ENCODE results near the gene URAD. TPM values are rescaled to one million over a fixed set of nuclear protein-coding genes. Genes with fewer than 3 reads are reported as not detected.
"Not testable (repeated sequence)": the region's sequence is repeated elsewhere in the genome, so short reads cannot be mapped to it uniquely, and the experiment has no call there.

URAD gene
- total RNA-seq, 6 experiments from 2014 or later, result not detected

- Mint-ChIP-seq H3K4me1 (ENCODE audit: low read depth) (peaks cover 5% of the 10 kb centered on the region; the same call in 1 of the 2 replicates), H3K27me3 (ENCODE audit: insufficient read depth) (peaks cover 71% of the 10 kb centered on the region), H3K4me3 (no peak overlapping the region), H3K36me3 (ENCODE audit: low read depth) (no peaks in the 10 kb centered on the region), H3K9me3 (no peaks in the 10 kb centered on the region), H3K27ac (no peak overlapping the region)
- TF ChIP-seq CTCF (IDR thresholded peaks at IDR 0.05), result no peak
- DNase-seq, result no peak
Observed at GRCh38 chr13:27964741-27965323, 23.7 kb downstream of the URAD start.

- H3K4me1 Mint-ChIP-seq (ENCODE audit: low read depth); H3K27ac Mint-ChIP-seq; H3K4me3 Mint-ChIP-seq; H3K36me3 Mint-ChIP-seq (ENCODE audit: low read depth); DNase-seq; H3K9me3 Mint-ChIP-seq: not testable (repeated sequence)
- peaks cover 66% of the 10 kb centered on the region for H3K27me3 Mint-ChIP-seq (ENCODE audit: insufficient read depth)
Observed at GRCh38 chr13:27964206-27964605, 24.3 kb downstream of the URAD start.

- no peaks in the 10 kb centered on the region for H3K9me3 Mint-ChIP-seq
- H3K27me3 Mint-ChIP-seq (ENCODE audit: insufficient read depth), result peaks cover 64% of the 10 kb centered on the region
- H3K4me3 Mint-ChIP-seq, result no peak overlapping the region
- TF ChIP-seq CTCF (IDR thresholded peaks at IDR 0.05), result no peak
- H3K4me1 Mint-ChIP-seq (ENCODE audit: low read depth), result peaks cover 5% of the 10 kb centered on the region; the same call in 1 of the 2 replicates
- no peaks in the 10 kb centered on the region for H3K36me3 Mint-ChIP-seq (ENCODE audit: low read depth)
- DNase-seq, result no peak
- H3K27ac Mint-ChIP-seq, result no peak overlapping the region
Observed at GRCh38 chr13:27963491-27963890, 25.0 kb downstream of the URAD start.

GRCh38 chr13:27962982-27963381, 25.5 kb downstream of the URAD start:
- H3K36me3 Mint-ChIP-seq (ENCODE audit: low read depth), result no peaks in the 10 kb centered on the region
- TF ChIP-seq CTCF (IDR thresholded peaks at IDR 0.05), result no peak
- no peak overlapping the region for H3K4me3 Mint-ChIP-seq
- H3K9me3 Mint-ChIP-seq, result no peaks in the 10 kb centered on the region
- peaks cover 66% of the 10 kb centered on the region for H3K27me3 Mint-ChIP-seq (ENCODE audit: insufficient read depth)
- DNase-seq, result no peak
- peaks cover 5% of the 10 kb centered on the region; the same call in 1 of the 2 replicates for H3K4me1 Mint-ChIP-seq (ENCODE audit: low read depth)
- no peak overlapping the region for H3K27ac Mint-ChIP-seq

GRCh38 chr13:27962128-27962841, 26.2 kb downstream of the URAD start:
- Mint-ChIP-seq H3K27ac (no peak overlapping the region), H3K4me3 (no peak overlapping the region), H3K27me3 (ENCODE audit: insufficient read depth) (peaks cover 61% of the 10 kb centered on the region), H3K4me1 (ENCODE audit: low read depth) (peaks cover 5% of the 10 kb centered on the region; the same call in 1 of the 2 replicates), H3K9me3 (no peaks in the 10 kb centered on the region), H3K36me3 (ENCODE audit: low read depth) (no peaks in the 10 kb centered on the region)
- TF ChIP-seq CTCF (IDR thresholded peaks at IDR 0.05), result no peak
- no peak for DNase-seq

All from HFFc6 (cell line).